ENCODE measurements around the gene FNDC10. TPM values are rescaled to one million over a fixed set of nuclear protein-coding genes. Genes with fewer than 3 reads are reported as not detected.

FNDC10 gene
- total and polyA plus RNA-seq, 2 donors (not counting 3 experiments of a cell fraction or from before 2014, with no cell fraction given): 1.5 to 2.3 TPM

- dilution Hi-C loops (cut with MboI; ENCODE audit: extremely low pct_ligation_motif_present, low sequenced_read_pairs): no loop called here
- Histone ChIP-seq H2AFZ (ENCODE audit: low read depth, low read length) (no peak overlapping the region), H3K79me2 (ENCODE audit: control insufficient read depth, insufficient read depth, low read length) (no peaks in the 10 kb centered on the region), H3K9me1 (replicated peaks; ENCODE audit: control insufficient read depth, extremely low read depth, insufficient read depth, low read length) (no peaks in the 10 kb centered on the region), H3K27me3 (ENCODE audit: control insufficient read depth in 2 of 2, insufficient read depth in 2 of 2, low read length in 2 of 2) (no peaks in the 10 kb centered on the region), H3K9ac (replicated peaks; ENCODE audit: extremely low read depth, insufficient read depth, low read length) (no peak overlapping the region), H3K36me3 (ENCODE audit: control insufficient read depth in 2 of 2, extremely low read depth in 1 of 2, insufficient read depth in 2 of 2, low read length in 2 of 2) (no peaks in the 10 kb centered on the region), H4K20me1 (replicated peaks; ENCODE audit: control insufficient read depth, extremely low read depth, insufficient read depth, low read length) (no peaks in the 10 kb centered on the region), H3K27ac (ENCODE audit: insufficient read depth, low read depth, low read length) (no peak overlapping the region), H3K4me3 (replicated peaks in 1 of 3; ENCODE audit: insufficient read depth in 1 of 3, low read depth in 1 of 3, low read length in 3 of 3) (no peak overlapping the region), H3K4me1 (ENCODE audit: control insufficient read depth, extremely low read depth, insufficient read depth, low read length) (peaks cover 11% of the 10 kb centered on the region), H3K9me3 (replicated peaks; ENCODE audit: control insufficient read depth, insufficient read depth, low read length) (no peaks in the 10 kb centered on the region), H3K4me2 (ENCODE audit: insufficient read depth, low read length) (no peak overlapping the region)
- DNase-seq (ENCODE audit: low read depth, low spot score) (no peak), FAIRE-seq (no peak)
- intact Hi-C loops (cut with micrococcal nuclease): no loop called here
- ChIA-PET CTCF (no interaction called here), POLR2A (no interaction called here)
- no TSS peak for BruUV-seq (replicated peaks)
- TF ChIP-seq POLR2A (IDR thresholded peaks at IDR 0.05; ENCODE audit: low read depth, low read length) (no peak), MAX (IDR thresholded peaks at IDR 0.05; ENCODE audit: insufficient read depth, insufficient read length) (no peak)
Measured at GRCh38 chr1:1609822-1610485, 10.0 kb upstream of the FNDC10 start.

GRCh38 chr1:1606232-1606631 lies 6.3 kb upstream of the FNDC10 start:
- Histone ChIP-seq H3K9me3 (replicated peaks; ENCODE audit: control insufficient read depth, insufficient read depth, low read length) (no peaks in the 10 kb centered on the region), H3K9ac (replicated peaks; ENCODE audit: extremely low read depth, insufficient read depth, low read length) (no peak overlapping the region), H3K4me3 (replicated peaks in 1 of 3; ENCODE audit: insufficient read depth in 1 of 3, low read depth in 1 of 3, low read length in 3 of 3) (no peak overlapping the region), H3K4me2 (ENCODE audit: insufficient read depth, low read length) (no peak overlapping the region), H3K27me3 (ENCODE audit: control insufficient read depth in 2 of 2, insufficient read depth in 2 of 2, low read length in 2 of 2) (no peaks in the 10 kb centered on the region), H2AFZ (ENCODE audit: low read depth, low read length) (no peak overlapping the region), H4K20me1 (replicated peaks; ENCODE audit: control insufficient read depth, extremely low read depth, insufficient read depth, low read length) (no peaks in the 10 kb centered on the region), H3K79me2 (ENCODE audit: control insufficient read depth, insufficient read depth, low read length) (no peaks in the 10 kb centered on the region), H3K36me3 (ENCODE audit: control insufficient read depth in 2 of 2, extremely low read depth in 1 of 2, insufficient read depth in 2 of 2, low read length in 2 of 2) (no peaks in the 10 kb centered on the region), H3K9me1 (replicated peaks; ENCODE audit: control insufficient read depth, extremely low read depth, insufficient read depth, low read length) (no peaks in the 10 kb centered on the region), H3K27ac (ENCODE audit: insufficient read depth, low read depth, low read length) (no peak overlapping the region), H3K4me1 (ENCODE audit: control insufficient read depth, extremely low read depth, insufficient read depth, low read length) (no peaks in the 10 kb centered on the region)
- CTCF ChIA-PET: no interaction called here
- BruUV-seq (replicated peaks): no TSS peak
- DNase-seq (ENCODE audit: low read depth, low spot score) (no peak), FAIRE-seq (no peak)
- intact Hi-C loops (cut with micrococcal nuclease): no loop called here
- POLR2A ChIA-PET: no interaction called here
- TF ChIP-seq POLR2A (IDR thresholded peaks at IDR 0.05; ENCODE audit: low read depth, low read length) (no peak), CTCF (IDR thresholded peaks at IDR 0.05; ENCODE audit: extremely low read depth in 1 of 2, insufficient read depth in 1 of 2, low read depth in 1 of 2, low read length in 2 of 2) (no peak), JUN (IDR thresholded peaks at IDR 0.05; ENCODE audit: borderline replicate concordance, insufficient read depth, insufficient read length, low read depth) (no peak), FOS (IDR thresholded peaks at IDR 0.05; ENCODE audit: borderline replicate concordance, insufficient read depth, low read length) (no peak), EZH2 (IDR thresholded peaks at IDR 0.05; ENCODE audit: borderline replicate concordance, low read depth, low read length, severe bottlenecking) (no peak), POLR2AphosphoS5 (IDR thresholded peaks at IDR 0.05; ENCODE audit: insufficient read depth, low read depth, low read length) (no peak), MYC (IDR thresholded peaks at IDR 0.05; ENCODE audit: low read depth, low read length) (no peak), MAX (IDR thresholded peaks at IDR 0.05; ENCODE audit: insufficient read depth, insufficient read length) (no peak), GATA2 (IDR thresholded peaks at IDR 0.05; ENCODE audit: insufficient read depth, insufficient read length, low read depth, low read length) (no peak)
- dilution Hi-C loops (cut with MboI; ENCODE audit: extremely low pct_ligation_motif_present, low sequenced_read_pairs): no loop called here

Measured in endothelial cell of umbilical vein (primary cell).